Activated CD8-positive, alpha-beta memory T cell treated with anti-CD3 and anti-CD28 coated beads, Interleukin-2, amount 50 U/mL, for 1 hour (primary cell): ENCODE measurements around the gene ARL2.
A peak's percentile ranks its signal among the peaks of the same experiment; 100 is the strongest.
"Not testable (repeated sequence)": the region's sequence is repeated elsewhere in the genome, so short reads cannot be mapped to it uniquely, and the experiment has no call there.

Experiments
- DNase-seq: peaks from one replicate; pipeline ENCODE4 v3.0.0-alpha.2; 2020; ENCODE audit errors: extremely low read depth

The ARL2 gene

GRCh38 chr11:65013888-65014725, at the start of gene ARL2:
TSS of gene ARL2 (plus strand) at chr11:65014160. CDS start at chr11:65014208, 48 bp downstream.
- DNase-seq, result peak; percentile 70

- no peak for DNase-seq
Observed at GRCh38 chr11:64967375-64967774, 46.6 kb upstream of the ARL2 start.

GRCh38 chr11:64969209-64969608, 44.8 kb upstream of the ARL2 start:
- no peak for DNase-seq

GRCh38 chr11:64970731-64971151, 43.2 kb upstream of the ARL2 start:
- DNase-seq, result no peak

GRCh38 chr11:64971421-64972233, 42.3 kb upstream of the ARL2 start, which contains the start of gene MAJIN:
TSS of gene MAJIN (minus strand) at chr11:64972108. CDS start at chr11:64959405, 12,703 bp downstream.
- peak; percentile 66 for DNase-seq

GRCh38 chr11:64974124-64974523, 39.8 kb upstream of the ARL2 start:
- DNase-seq, result no peak

- no peak for DNase-seq
Observed at GRCh38 chr11:64976651-64977050, 37.3 kb upstream of the ARL2 start.

GRCh38 chr11:64983339-64983738, 30.6 kb upstream of the ARL2 start:
- not testable (repeated sequence) for DNase-seq

- no peak for DNase-seq
Observed at GRCh38 chr11:64987998-64988854, 25.7 kb upstream of the ARL2 start.

- no peak for DNase-seq
Observed at GRCh38 chr11:64989416-64989815, 24.5 kb upstream of the ARL2 start.

- DNase-seq, result no peak
Observed at GRCh38 chr11:64990222-64990923, 23.6 kb upstream of the ARL2 start.

- no peak for DNase-seq
Observed at GRCh38 chr11:64994318-64994717, 19.6 kb upstream of the ARL2 start.

GRCh38 chr11:64996327-64996709, 17.6 kb upstream of the ARL2 start:
- DNase-seq, result no peak

GRCh38 chr11:64996710-64997380, 17.1 kb upstream of the ARL2 start, which contains the start of gene BATF2:
TSS of gene BATF2 (minus strand) at chr11:64996971. CDS start at chr11:64996914, 57 bp downstream.
- no peak for DNase-seq

- no peak for DNase-seq
Observed at GRCh38 chr11:64998141-64998540, 15.8 kb upstream of the ARL2 start.

- DNase-seq, result no peak
Observed at GRCh38 chr11:64998690-64999431, 15.1 kb upstream of the ARL2 start.

- DNase-seq, result no peak
Observed at GRCh38 chr11:64999478-64999877, 14.5 kb upstream of the ARL2 start.

- DNase-seq, result no peak
Observed at GRCh38 chr11:65002706-65003105, 11.3 kb upstream of the ARL2 start.

GRCh38 chr11:65003282-65003681, 10.7 kb upstream of the ARL2 start:
- DNase-seq, result no peak

- DNase-seq, result not testable (repeated sequence)
Observed at GRCh38 chr11:65003968-65004367, 10.0 kb upstream of the ARL2 start.
